GM12873 (cell line): ENCODE data around the gene DEDD.

Source experiments
- TF ChIP-seq, protein P1 (sequence below): IDR thresholded peaks from 2 replicates; pipeline ENCODE4 v1.5.1; 2012; ENCODE audit warnings: low read depth, mild to moderate bottlenecking, moderate library complexity, low read length, control low read depth; ENCODE audit not compliant: insufficient read depth; ENCODE audit errors: missing control alignments

Gene DEDD

DNA sequence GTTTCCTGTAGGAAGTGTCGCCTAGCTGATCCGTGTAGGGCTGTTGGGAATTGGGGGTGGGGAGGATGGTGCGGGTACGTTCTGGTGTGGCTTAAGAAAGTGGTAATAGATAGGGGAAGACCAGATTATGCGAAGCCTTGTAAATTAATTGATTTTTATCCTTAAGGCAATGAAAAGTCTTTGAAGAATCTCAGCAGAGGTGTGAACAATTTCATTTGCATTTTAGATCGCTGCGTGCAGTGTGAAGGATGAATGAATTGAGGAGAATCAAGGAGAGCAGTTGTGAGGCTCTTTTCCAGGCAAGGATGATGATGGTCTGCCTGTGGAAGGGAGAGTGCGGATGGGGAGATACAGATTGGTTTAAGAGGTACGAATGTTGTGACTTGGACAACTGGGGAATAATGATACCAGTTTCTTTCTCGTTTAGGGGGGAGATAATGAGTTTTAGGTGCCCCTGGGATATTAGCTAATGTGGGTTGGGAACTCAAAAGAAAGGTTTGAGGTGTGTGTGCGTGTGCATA, 813 bp upstream of the DEDD start:
- TF ChIP-seq, protein P1, sequence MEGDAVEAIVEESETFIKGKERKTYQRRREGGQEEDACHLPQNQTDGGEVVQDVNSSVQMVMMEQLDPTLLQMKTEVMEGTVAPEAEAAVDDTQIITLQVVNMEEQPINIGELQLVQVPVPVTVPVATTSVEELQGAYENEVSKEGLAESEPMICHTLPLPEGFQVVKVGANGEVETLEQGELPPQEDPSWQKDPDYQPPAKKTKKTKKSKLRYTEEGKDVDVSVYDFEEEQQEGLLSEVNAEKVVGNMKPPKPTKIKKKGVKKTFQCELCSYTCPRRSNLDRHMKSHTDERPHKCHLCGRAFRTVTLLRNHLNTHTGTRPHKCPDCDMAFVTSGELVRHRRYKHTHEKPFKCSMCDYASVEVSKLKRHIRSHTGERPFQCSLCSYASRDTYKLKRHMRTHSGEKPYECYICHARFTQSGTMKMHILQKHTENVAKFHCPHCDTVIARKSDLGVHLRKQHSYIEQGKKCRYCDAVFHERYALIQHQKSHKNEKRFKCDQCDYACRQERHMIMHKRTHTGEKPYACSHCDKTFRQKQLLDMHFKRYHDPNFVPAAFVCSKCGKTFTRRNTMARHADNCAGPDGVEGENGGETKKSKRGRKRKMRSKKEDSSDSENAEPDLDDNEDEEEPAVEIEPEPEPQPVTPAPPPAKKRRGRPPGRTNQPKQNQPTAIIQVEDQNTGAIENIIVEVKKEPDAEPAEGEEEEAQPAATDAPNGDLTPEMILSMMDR = no peak

DNA sequence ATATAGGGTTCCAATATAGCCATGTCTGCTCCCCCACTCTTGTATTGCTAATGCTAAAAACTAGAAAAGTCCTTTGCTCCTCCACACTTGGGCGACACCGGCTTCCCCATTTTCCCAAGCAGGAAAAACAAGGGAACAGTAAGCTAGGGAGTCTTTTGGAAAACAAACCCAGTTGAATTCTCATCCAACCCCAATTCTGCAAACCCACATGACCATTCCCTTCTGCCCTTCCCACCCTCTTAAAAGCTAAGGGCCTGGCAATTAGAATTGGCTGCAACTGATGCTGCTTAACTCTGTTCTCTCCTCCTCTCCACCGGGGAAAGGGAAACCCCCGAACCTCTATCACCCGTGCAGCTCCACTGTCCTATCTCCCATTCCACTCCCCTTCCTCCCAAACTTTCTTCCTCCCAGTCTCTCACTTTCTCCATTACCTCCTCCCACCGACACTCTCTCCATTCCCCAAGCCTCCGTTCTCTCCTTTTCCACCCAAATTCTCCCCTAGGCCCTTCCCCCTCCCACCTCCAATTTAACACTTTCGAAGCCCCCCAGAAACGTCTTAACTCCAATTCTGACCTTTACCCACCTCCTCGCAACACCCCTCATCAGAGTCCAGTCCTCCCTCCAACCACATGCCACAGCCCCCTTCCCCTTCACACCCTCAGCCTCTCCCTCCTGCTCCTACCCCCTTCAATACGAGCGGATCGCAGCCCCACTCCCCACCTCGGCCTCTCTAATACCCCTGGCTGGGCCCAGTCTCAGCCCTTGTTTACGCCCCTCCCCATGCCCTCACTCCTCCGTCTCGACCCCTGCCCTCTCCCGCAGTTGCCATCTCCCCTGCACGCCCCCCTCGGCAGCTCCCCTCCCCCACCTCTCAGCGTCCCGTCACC, 701 bp downstream of the DEDD start:
- TF ChIP-seq, protein P1 = no peak

DNA sequence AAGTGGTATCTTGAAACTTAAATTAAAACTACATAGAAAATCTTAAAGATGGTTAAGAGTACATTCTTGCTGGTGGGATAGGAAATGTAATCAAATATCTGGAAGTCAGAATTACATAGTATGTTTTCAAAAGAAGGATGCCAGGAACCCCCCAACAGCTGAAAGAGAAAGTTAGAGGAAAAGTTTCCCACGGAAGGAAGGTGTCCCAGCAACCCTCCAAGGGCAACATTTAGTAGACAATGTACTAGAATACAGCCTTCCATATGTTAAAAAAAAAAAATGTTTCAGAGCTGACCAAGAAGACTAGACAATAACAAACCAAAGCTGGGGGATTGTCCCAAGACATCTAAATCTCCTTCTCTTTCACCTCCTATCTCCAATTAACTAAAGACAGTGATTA, 2.2 kb downstream of the DEDD start:
- TF ChIP-seq, protein P1 = no peak

DNA sequence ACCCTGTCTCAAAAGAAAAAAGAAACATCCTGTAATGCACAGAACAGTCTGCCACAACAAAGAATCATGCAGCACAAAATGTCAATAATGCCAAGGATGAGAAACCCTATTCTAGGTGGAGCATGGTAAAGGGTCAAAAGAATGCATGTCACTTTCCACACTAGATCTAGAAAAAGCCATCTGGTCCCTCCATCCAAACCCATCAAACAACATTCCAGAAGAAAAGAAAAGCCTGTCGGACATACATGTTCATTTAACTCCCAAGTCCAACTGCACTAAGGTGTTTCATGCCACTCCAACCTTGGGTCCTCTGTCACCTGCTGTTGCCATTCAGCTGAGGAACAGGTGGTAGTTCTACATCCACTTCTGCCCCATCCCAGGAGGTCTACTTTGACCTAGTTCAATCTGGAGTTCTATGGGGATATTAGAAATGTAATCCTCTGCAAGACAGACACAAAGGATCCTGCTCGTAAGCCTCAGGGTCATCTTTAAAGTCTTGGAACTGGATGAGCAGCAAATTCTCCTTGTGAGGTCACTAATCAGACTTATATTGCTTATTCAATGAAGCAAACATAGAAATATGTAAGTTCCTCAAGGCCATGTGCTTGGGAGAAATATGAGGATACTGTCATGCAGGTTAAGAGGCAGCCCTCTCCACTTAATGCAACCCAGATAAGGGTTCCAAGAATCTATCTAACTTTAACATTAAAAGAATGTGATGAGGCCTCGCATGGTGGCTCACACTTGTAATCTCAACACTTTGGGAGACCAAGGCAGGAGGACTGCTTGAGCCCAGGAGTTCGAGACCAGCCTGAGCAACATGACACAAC, 3.7 kb downstream of the DEDD start:
- TF ChIP-seq, protein P1 = no peak

DNA sequence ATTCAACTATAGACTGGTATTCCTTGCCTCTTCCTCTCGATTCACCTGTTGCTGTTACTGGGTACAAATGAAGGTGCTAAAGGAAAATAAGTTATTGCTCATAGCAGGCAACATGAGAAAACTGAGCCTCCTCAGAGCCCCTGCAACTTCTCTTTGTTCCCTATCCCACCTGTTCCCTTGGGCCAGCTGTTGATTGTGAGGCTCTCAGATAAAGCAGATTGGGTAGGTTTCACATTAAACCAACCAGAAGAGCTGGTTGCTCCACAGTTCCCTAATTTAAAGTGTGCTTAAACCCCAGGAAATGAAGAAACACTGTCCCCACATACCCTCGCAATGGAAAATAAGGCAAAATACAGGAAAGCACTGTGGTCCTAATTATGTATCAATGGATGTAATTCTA, 4.8 kb downstream of the DEDD start:
- TF ChIP-seq, protein P1 = no peak

DNA sequence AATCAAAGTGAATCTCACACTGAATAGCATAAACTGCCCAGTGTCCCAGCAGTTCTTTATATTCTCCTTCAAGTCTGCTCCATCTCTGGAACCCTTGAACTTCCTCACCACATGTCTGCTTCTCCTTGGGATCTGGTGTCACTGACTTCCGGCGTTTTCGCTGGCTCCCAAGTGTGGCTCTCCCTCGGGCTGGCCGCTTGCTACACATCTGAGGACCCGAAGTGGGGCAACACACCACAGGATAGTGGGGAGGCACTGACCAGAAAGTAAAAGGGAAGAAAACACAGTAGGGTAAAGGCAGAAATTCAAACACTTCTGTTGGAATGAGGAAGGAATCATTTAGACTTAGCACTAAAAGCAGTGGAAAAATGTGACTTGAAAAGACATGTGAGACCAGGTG, 9.5 kb downstream of the DEDD start:
- TF ChIP-seq, protein P1 = no peak

DNA sequence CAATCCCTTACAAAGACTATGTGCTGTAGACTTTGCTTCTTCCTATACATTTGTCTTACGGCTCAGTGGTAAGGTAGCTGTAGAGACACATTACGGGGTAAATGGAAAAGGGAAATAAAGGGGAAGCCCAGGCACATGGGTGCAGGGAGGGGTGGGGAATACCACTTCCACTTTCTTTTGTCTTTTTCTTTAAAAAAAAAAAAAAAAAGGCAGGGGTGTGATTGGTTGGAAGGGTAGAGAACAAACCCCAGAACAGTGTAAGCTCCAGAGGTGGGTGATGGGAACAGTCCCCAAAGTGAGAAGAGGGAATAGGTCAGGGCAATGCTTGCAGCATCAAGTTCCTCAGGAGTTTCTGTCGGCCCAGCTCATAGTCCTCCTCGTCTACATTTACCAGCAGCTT, 10.6 kb downstream of the DEDD start:
- TF ChIP-seq, protein P1 = no peak
